ENCODE measurements around the gene AMER2. TPM values are rescaled to one million over a fixed set of nuclear protein-coding genes. Genes with fewer than 3 reads are reported as not detected.
"Not testable (repeated sequence)": the region's sequence is repeated elsewhere in the genome, so short reads cannot be mapped to it uniquely, and the experiment has no call there.

Gene AMER2
- total RNA-seq, 4 donors from 2014 or later: 0.05 to 0.32 (median 0.13) TPM; not detected in 1

- Histone ChIP-seq H3K27me3 (peaks cover 38% of the 10 kb centered on the region), H3K4me3 (no peak overlapping the region), H3K4me1 (peaks cover 19% of the 10 kb centered on the region), H3K9me3 (no peaks in the 10 kb centered on the region), H3K36me3 (no peaks in the 10 kb centered on the region), H3K27ac (no peak overlapping the region)
- DNase-seq (ENCODE audit: low spot score in 2 of 2): no peak
- TF ChIP-seq, protein P1, sequence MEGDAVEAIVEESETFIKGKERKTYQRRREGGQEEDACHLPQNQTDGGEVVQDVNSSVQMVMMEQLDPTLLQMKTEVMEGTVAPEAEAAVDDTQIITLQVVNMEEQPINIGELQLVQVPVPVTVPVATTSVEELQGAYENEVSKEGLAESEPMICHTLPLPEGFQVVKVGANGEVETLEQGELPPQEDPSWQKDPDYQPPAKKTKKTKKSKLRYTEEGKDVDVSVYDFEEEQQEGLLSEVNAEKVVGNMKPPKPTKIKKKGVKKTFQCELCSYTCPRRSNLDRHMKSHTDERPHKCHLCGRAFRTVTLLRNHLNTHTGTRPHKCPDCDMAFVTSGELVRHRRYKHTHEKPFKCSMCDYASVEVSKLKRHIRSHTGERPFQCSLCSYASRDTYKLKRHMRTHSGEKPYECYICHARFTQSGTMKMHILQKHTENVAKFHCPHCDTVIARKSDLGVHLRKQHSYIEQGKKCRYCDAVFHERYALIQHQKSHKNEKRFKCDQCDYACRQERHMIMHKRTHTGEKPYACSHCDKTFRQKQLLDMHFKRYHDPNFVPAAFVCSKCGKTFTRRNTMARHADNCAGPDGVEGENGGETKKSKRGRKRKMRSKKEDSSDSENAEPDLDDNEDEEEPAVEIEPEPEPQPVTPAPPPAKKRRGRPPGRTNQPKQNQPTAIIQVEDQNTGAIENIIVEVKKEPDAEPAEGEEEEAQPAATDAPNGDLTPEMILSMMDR (IDR thresholded peaks at IDR 0.05): no peak
- TF ChIP-seq POLR2A (IDR thresholded peaks at IDR 0.05): no peak
- no peak for TF ChIP-seq EP300 (IDR thresholded peaks at IDR 0.05)
- TF ChIP-seq POLR2AphosphoS5 (IDR thresholded peaks at IDR 0.05): no peak
- 79% methylated on average over 3 of the region's 3 CpGs for WGBS
Observed at GRCh38 chr13:25167382-25168174, 4.5 kb downstream of the AMER2 start.

DNA sequence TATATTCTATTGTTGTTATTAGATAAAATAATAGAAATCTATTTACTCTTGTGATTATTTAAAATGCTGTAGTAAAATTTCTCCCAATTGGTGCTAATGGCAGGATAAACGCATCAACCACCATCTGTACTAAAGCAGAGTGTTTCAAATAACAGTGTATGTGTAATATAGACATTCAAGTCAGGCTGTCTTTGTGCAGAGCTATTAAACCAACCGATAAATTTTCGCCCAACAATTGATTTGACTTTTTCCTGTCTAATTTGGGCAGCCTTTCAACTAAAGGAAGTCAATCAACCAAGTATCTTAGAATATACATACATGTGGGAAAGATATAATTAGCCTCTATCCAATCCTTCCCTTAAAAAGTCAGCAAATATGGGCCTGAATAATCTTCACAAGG lies 5.8 kb downstream of the AMER2 start:
- Histone ChIP-seq H3K4me1 (peaks cover 9% of the 10 kb centered on the region), H3K36me3 (no peaks in the 10 kb centered on the region), H3K9me3 (no peaks in the 10 kb centered on the region), H3K27ac (no peak overlapping the region), H3K4me3 (no peak overlapping the region), H3K27me3 (peaks cover 25% of the 10 kb centered on the region)
- TF ChIP-seq, protein P1 (IDR thresholded peaks at IDR 0.05): no peak
- TF ChIP-seq POLR2AphosphoS5 (IDR thresholded peaks at IDR 0.05) (no peak), EP300 (IDR thresholded peaks at IDR 0.05) (no peak), POLR2A (IDR thresholded peaks at IDR 0.05) (no peak)
- DNase-seq (ENCODE audit: low spot score in 2 of 2): no peak
- 88% methylated on average over 3 of the region's 3 CpGs for WGBS

- no peak for DNase-seq (ENCODE audit: low spot score in 2 of 2)
- Histone ChIP-seq H3K27ac (no peak overlapping the region), H3K36me3 (no peaks in the 10 kb centered on the region), H3K4me1 (peaks cover 3% of the 10 kb centered on the region), H3K9me3 (no peaks in the 10 kb centered on the region), H3K4me3 (no peak overlapping the region), H3K27me3 (peaks cover 19% of the 10 kb centered on the region)
- 78% methylated on average over 6 of the region's 6 CpGs for WGBS
- TF ChIP-seq EP300 (IDR thresholded peaks at IDR 0.05) (no peak), POLR2A (IDR thresholded peaks at IDR 0.05) (no peak), POLR2AphosphoS5 (IDR thresholded peaks at IDR 0.05) (no peak)
- TF ChIP-seq, protein P1 (IDR thresholded peaks at IDR 0.05): no peak
Observed at GRCh38 chr13:25165663-25166062, 6.4 kb downstream of the AMER2 start.

GRCh38 chr13:25165163-25165562 lies 6.9 kb downstream of the AMER2 start:
- not testable (repeated sequence) for H3K27ac ChIP-seq; H3K36me3 ChIP-seq; H3K4me3 ChIP-seq; H3K9me3 ChIP-seq; H3K4me1 ChIP-seq; DNase-seq (ENCODE audit: low spot score in 2 of 2)
- WGBS: 42% methylated on average over 5 of the region's 5 CpGs
- peaks cover 14% of the 10 kb centered on the region for H3K27me3 ChIP-seq

DNA sequence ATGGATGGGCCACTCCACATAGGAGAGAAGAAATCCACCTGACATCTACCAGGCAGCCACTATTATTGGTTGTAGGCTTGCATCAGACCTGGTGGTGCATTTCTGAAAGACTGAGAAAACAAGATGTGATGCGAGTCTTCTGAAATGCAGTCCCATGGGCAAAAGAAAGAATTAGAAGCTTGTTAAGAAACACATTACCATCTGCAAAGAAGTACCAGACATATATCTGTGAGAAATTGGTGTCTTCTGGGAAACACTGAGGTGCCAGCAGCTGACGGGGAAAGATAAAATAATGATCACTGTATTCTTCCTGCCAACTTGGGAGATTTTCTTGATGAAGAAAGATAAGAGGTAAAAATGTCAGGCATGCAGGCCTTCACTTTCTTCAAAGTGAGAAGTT lies 14.4 kb downstream of the AMER2 start:
- H3K9me3 ChIP-seq: no peaks in the 10 kb centered on the region
- H3K36me3 ChIP-seq: no peaks in the 10 kb centered on the region
- no peaks in the 10 kb centered on the region for H3K27me3 ChIP-seq
- no peak overlapping the region for H3K4me3 ChIP-seq
- 55% methylated on average over 2 of the region's 2 CpGs for WGBS
- H3K4me1 ChIP-seq: no peaks in the 10 kb centered on the region
- DNase-seq (ENCODE audit: low spot score in 2 of 2): no peak
- no peak overlapping the region for H3K27ac ChIP-seq
- TF ChIP-seq POLR2AphosphoS5 (IDR thresholded peaks at IDR 0.05) (no peak), EP300 (IDR thresholded peaks at IDR 0.05) (no peak), POLR2A (IDR thresholded peaks at IDR 0.05) (no peak)
- TF ChIP-seq, protein P1 (IDR thresholded peaks at IDR 0.05): no peak
